HCT116 (cell line): Measurements from ENCODE around the gene ZNF853. TPM values are rescaled to one million over a fixed set of nuclear protein-coding genes. Genes with fewer than 3 reads are reported as not detected.

Source experiments
- ATAC-seq: fragments of 200-7000 bp; cut with Tn5 transposase; 2 replicates; pipeline ENCODE4 v1.9.1; 2020; ENCODE audit warnings: mild to moderate bottlenecking, moderate library complexity
- BruUV-seq: library from RNA; stranded (reverse); fragments of 400-500 nt; replicated peaks from 2 replicates; lab custom pipeline; 2021; lab: Mats Ljungman, UMichigan
- CTCF ChIA-PET: fragments of 300-600 bp; sonication (Branson Sonifier 250); formaldehyde crosslinking; loops from one replicate; lab custom pipeline; 2021; ENCODE audit warnings: antibody characterized with exemption; lab: Charles Lee
- POLR2A ChIA-PET: fragments of 300-600, 350-600 bp; sonication (Branson Sonifier 250); formaldehyde crosslinking; loops from one replicate; lab custom pipeline; 2021; ENCODE audit warnings: antibody characterized with exemption; lab: Charles Lee
- RAD21 ChIA-PET, 2 experiments: fragments of 300-600 bp; sonication (Branson Sonifier 250); formaldehyde crosslinking; loops; one replicate each; lab custom pipeline; 2023; ENCODE audit warnings: low total read pairs in 2 of 2; ENCODE audit not compliant: uncharacterized antibody in 2 of 2, unreplicated experiment in 2 of 2, low non-redundant PET in 1 of 2; lab: Charles Lee
- DNase-seq: peaks from one replicate; pipeline ENCODE4 v3.0.0-alpha.2; 2010; ENCODE audit warnings: low read depth, low spot score
- H2AFZ ChIP-seq: fragments of 200-600 bp; shearing (Covaris generic), sonication (generic); 2 replicates; pipeline ENCODE4 v1.6.1; 2017; ENCODE audit warnings: low read depth, mixed run types, mixed read lengths, antibody characterized with exemption, low read length; ENCODE audit not compliant: poor library complexity, severe bottlenecking
- H3K27ac ChIP-seq: 2 replicates; pipeline ENCODE4 v1.5.1; 2012; ENCODE audit warnings: low read depth, low read length
- H3K27me3 ChIP-seq: fragments of 200-600 bp; sonication (generic); 2 replicates; pipeline ENCODE4 v1.6.1; 2016; ENCODE audit warnings: mixed run types, low read length, mixed read lengths; ENCODE audit not compliant: insufficient read depth
- H3K36me3 ChIP-seq, 2 experiments: fragments of 200-500 bp in 1 of 2; fragments of 200-600 bp in 1 of 2; sonication (Bioruptor generic) in 1 of 2; sonication (generic) in 1 of 2; 2 replicates each; pipeline versions ENCODE4 v1.5.1 to v1.6.1; 2014 to 2016; ENCODE audit warnings: low read length in 2 of 2, inconsistent platforms in 1 of 2, mixed read lengths in 1 of 2, mixed run types in 1 of 2; ENCODE audit not compliant: insufficient read depth in 2 of 2, control insufficient read depth in 1 of 2
- H3K4me1 ChIP-seq, 2 experiments: fragments of 200-600 bp in 1 of 2; sonication (generic) in 1 of 2; 2 replicates each; pipeline versions ENCODE4 v1.5.1 to v1.6.1; 2012 to 2017; ENCODE audit warnings: low read length in 2 of 2, inconsistent platforms in 1 of 2, mild to moderate bottlenecking in 1 of 2, mixed read lengths in 1 of 2, mixed run types in 1 of 2, moderate library complexity in 1 of 2; ENCODE audit not compliant: insufficient read depth in 2 of 2, control insufficient read depth in 1 of 2
- H3K4me2 ChIP-seq: fragments of 200-600 bp; sonication (generic); 2 replicates; pipeline ENCODE4 v1.6.1; 2017; ENCODE audit warnings: mixed run types, low read length, mixed read lengths
- H3K4me3 ChIP-seq, 2 experiments: fragments of 200-600 bp in 1 of 2; sonication (generic) in 1 of 2; replicated peaks in 1 of 2; 2 replicates each; pipeline ENCODE4 v1.5.1; 2011 to 2016; ENCODE audit warnings: low read length in 2 of 2, control low read depth in 1 of 2, low read depth in 1 of 2, mild to moderate bottlenecking in 1 of 2, mixed read lengths in 1 of 2, mixed run types in 1 of 2
- H3K79me2 ChIP-seq: fragments of 200-600 bp; sonication (generic); 2 replicates; pipeline ENCODE4 v1.6.1; 2017; ENCODE audit warnings: mild to moderate bottlenecking, mixed run types, low read length, moderate library complexity, mixed read lengths; ENCODE audit not compliant: insufficient read depth
- H3K9ac ChIP-seq: fragments of 200-600 bp; sonication (generic); 2 replicates; pipeline ENCODE4 v1.6.1; 2016; ENCODE audit warnings: low read length, mixed read lengths
- H3K9me2 ChIP-seq: fragments of 200-600 bp; sonication (generic), shearing (Covaris generic); 2 replicates; pipeline ENCODE4 v1.6.1; 2017; ENCODE audit warnings: mixed run types, mild to moderate bottlenecking, moderate library complexity; ENCODE audit not compliant: insufficient read depth
- H3K9me3 ChIP-seq, 2 experiments: fragments of 200-500 bp in 1 of 2; fragments of 200-600 bp in 1 of 2; sonication (Bioruptor generic) in 1 of 2; sonication (generic) in 1 of 2; 2 replicates each; pipeline ENCODE4 v1.6.1; 2014 to 2017; ENCODE audit warnings: low read length in 2 of 2, mixed read lengths in 2 of 2, inconsistent platforms in 1 of 2, low read depth in 1 of 2, mild to moderate bottlenecking in 1 of 2, mixed run types in 1 of 2, moderate library complexity in 1 of 2; ENCODE audit not compliant: control insufficient read depth in 1 of 2, insufficient read depth in 1 of 2
- H4K20me1 ChIP-seq: fragments of 200-600 bp; sonication (generic), shearing (Covaris generic); 2 replicates; pipeline ENCODE4 v1.6.1; 2017; ENCODE audit warnings: mixed run types, mild to moderate bottlenecking, moderate library complexity; ENCODE audit not compliant: insufficient read depth
- EZH2 ChIP-seq: fragments of 200-600 bp; sonication (generic); IDR thresholded peaks from 2 replicates; pipeline ENCODE4 v1.6.1; 2017; ENCODE audit warnings: antibody characterized with exemption, mixed run types
- EZH2phosphoT487 ChIP-seq: fragments of 200-600 bp; IDR thresholded peaks from 2 replicates; pipeline ENCODE4 v1.6.1; 2018; ENCODE audit warnings: antibody characterized with exemption, borderline replicate concordance
- JUND ChIP-seq: IDR thresholded peaks from 2 replicates; pipeline ENCODE4 v1.6.1; 2012
- POLR2AphosphoS5 ChIP-seq: IDR thresholded peaks from 2 replicates; pipeline ENCODE4 v1.6.1; 2011; ENCODE audit warnings: mild to moderate bottlenecking, low read depth, low read length, moderate library complexity
- RAD21 ChIP-seq: IDR thresholded peaks from 2 replicates; pipeline ENCODE4 v1.6.1; 2012; ENCODE audit warnings: low read depth, mild to moderate bottlenecking
- SP1 ChIP-seq: IDR thresholded peaks from 2 replicates; pipeline ENCODE4 v1.6.1; 2012; ENCODE audit warnings: low read depth
- SRF ChIP-seq: IDR thresholded peaks from 2 replicates; pipeline ENCODE4 v1.6.1; 2012; ENCODE audit warnings: low read depth
- YY1 ChIP-seq: IDR thresholded peaks from 2 replicates; pipeline ENCODE4 v1.6.1; 2011; ENCODE audit warnings: low read length, low read depth, moderate library complexity, mild to moderate bottlenecking; ENCODE audit not compliant: insufficient replicate concordance; ENCODE audit errors: extremely low read depth
- ZFX ChIP-seq: fragments of 450-650 bp; IDR thresholded peaks from 2 replicates; pipeline ENCODE4 v1.6.1; 2017
- intact Hi-C: fragments of 100-400 bp; cut with micrococcal nuclease; formaldehyde crosslinking; loops from 2 replicates; pipeline ENCODE4 v1.10.0; 2022
- total RNA-seq: library from RNA; stranded (reverse); gene quantifications from one replicate; pipeline ENCODE4 v1.2.1, GENCODE V29; 2021; ENCODE audit not compliant: unreplicated experiment
- TF ChIP-seq, protein P1 (sequence below), 3 experiments: fragments of 200-600 bp in 1 of 3; sonication (generic) in 1 of 3; IDR thresholded peaks in 2 of 3; conservative IDR thresholded peaks in 1 of 3; 2 replicates each; pipeline ENCODE4 v1.5.1; 2012 to 2017; ENCODE audit warnings: low read depth in 2 of 3, low read length in 2 of 3, antibody characterized with exemption in 1 of 3, borderline replicate concordance in 1 of 3, control low read depth in 1 of 3, mild to moderate bottlenecking in 1 of 3, mixed read lengths in 1 of 3, mixed run types in 1 of 3, moderate library complexity in 1 of 3; ENCODE audit not compliant: insufficient read depth in 1 of 3

The ZNF853 gene
- total RNA-seq, 1 experiment from 2014 or later, result 0.05 TPM

DNA sequence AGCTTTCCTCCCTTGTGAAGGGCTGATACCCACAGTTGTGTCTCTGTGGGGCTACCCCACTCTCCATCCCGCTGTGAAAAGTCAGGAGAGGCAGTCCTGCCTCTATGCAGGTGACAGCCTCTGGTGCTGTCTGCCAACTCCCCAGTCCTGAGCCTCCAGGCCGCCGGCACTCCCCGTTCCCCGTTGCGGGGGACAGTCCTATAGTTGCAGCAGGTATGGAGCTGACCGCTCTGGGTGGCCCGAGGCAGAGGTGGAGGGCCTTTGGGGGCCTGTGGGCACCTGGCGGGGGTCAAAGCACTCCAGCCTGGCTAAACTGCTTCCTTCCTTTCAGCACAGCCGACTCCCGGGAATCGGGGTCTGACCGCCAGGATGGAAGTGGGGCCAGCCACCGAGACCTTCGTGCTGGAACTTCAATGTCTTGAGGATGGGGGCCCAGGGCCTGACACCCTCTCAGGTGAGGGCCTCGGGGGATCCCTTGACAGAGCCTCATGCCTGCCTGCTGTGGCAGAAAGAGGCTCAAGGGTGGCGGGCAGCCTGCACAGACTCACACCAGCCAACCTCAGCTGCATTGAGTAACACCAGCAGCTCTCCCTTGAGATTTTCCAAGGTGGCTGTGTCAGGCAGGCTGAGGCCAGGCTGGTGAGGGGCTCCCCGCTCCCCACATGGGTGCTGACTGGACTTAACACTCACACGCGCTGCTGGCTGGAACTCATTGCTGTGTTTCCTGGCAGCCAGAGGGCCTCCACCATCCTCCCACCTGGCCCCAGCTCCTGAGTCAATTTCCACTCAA is 1.6 kb downstream of the ZNF853 start:
- Histone ChIP-seq H4K20me1 (no peaks in the 10 kb centered on the region), H3K9me3 (no peaks in the 10 kb centered on the region), H3K9me2 (no peaks in the 10 kb centered on the region), H3K36me3 (no peaks in the 10 kb centered on the region), H3K79me2 (no peaks in the 10 kb centered on the region), H2AFZ (no peak overlapping the region), H3K27me3 (peaks cover 3% of the 10 kb centered on the region; the same call in 1 of the 2 replicates), H3K9ac (no peak overlapping the region), H3K4me3 (no peak overlapping the region), H3K4me2 (no peak overlapping the region), H3K4me1 (no peaks in the 10 kb centered on the region), H3K27ac (no peak overlapping the region)
- ATAC-seq, result no peak
- ChIA-PET POLR2A (no interaction called here), CTCF (no interaction called here), RAD21 (no interaction called here)
- no peak for DNase-seq
- BruUV-seq, result no TSS peak
- intact Hi-C loops, result no loop called here
- TF ChIP-seq ZFX, result no peak
- no peak for TF ChIP-seq JUND
- no peak for TF ChIP-seq EZH2phosphoT487
- no peak for TF ChIP-seq SP1
- TF ChIP-seq SRF, result no peak
- TF ChIP-seq POLR2AphosphoS5, result no peak
- no peak for TF ChIP-seq RAD21
- TF ChIP-seq EZH2, result no peak
- TF ChIP-seq YY1, result no peak
- TF ChIP-seq, protein P1, sequence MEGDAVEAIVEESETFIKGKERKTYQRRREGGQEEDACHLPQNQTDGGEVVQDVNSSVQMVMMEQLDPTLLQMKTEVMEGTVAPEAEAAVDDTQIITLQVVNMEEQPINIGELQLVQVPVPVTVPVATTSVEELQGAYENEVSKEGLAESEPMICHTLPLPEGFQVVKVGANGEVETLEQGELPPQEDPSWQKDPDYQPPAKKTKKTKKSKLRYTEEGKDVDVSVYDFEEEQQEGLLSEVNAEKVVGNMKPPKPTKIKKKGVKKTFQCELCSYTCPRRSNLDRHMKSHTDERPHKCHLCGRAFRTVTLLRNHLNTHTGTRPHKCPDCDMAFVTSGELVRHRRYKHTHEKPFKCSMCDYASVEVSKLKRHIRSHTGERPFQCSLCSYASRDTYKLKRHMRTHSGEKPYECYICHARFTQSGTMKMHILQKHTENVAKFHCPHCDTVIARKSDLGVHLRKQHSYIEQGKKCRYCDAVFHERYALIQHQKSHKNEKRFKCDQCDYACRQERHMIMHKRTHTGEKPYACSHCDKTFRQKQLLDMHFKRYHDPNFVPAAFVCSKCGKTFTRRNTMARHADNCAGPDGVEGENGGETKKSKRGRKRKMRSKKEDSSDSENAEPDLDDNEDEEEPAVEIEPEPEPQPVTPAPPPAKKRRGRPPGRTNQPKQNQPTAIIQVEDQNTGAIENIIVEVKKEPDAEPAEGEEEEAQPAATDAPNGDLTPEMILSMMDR (IDR thresholded peaks at IDR 0.05 in 2 of 3, conservative IDR thresholded peaks at IDR 0.05 in 1 of 3; ENCODE audit: borderline replicate concordance in 1 of 3, insufficient read depth in 1 of 3, low read depth in 2 of 3, low read length in 2 of 3), result no peak
